Muscle of back (tissue), 11 donors: Measurements from ENCODE around the gene KRT79. TPM values are rescaled to one million over a fixed set of nuclear protein-coding genes. Genes with fewer than 3 reads are reported as not detected.

ENCODE experiments used
- DNase-seq, 3 donors: peaks; one replicate each; pipeline versions ENCODE4 v3.0.0 to v3.0.0-alpha.2; 2013
- polyA plus RNA-seq, 10 donors: library from polyadenylated mRNA; unstranded; fragments of 120-200 nt; gene quantifications; one replicate each; pipeline ENCODE4 v1.2.1, GENCODE V29; 2013; ENCODE audit not compliant: insufficient read length in 10 of 10

The KRT79 gene
- polyA plus RNA-seq, 10 donors: 0.21 TPM; not detected in 9

DNA sequence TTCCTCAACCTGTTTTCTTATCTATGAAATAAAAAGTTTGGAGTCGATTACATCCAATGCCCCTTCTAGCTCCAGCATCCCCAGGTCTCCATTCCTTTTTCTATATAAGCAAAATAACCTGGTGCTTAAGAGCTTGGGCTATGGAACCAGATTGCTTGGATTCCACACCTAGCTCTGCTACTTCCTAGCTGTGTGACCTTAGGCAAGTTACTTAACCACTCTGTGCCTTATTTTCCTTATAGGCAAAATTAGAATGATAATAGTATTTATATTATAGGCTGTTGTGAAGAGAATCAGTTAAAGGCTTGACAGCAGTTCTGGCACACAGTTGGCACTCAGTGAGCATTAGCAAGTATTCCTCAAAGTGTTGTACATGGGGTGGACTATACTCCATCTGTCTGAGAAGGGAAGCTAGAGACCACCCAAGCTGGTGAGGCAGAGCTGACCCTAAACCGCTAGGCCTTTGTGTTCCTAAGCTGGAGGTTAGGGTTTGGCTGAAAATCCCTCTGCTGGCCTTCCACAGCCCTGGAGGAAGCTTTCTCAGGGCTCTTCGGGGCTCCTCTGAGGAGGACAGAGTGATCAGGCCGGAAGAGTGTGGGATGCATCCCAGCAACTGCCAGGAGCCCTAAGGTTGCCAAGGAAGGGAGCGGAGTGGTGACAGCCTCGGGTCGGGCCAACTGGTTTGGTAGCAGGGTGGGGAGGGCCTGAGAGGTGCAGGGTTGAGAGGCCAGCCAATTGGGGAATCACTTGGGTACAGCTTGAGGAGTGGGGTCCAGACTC is 14.2 kb downstream of the KRT79 start:
- no peak for DNase-seq

DNA sequence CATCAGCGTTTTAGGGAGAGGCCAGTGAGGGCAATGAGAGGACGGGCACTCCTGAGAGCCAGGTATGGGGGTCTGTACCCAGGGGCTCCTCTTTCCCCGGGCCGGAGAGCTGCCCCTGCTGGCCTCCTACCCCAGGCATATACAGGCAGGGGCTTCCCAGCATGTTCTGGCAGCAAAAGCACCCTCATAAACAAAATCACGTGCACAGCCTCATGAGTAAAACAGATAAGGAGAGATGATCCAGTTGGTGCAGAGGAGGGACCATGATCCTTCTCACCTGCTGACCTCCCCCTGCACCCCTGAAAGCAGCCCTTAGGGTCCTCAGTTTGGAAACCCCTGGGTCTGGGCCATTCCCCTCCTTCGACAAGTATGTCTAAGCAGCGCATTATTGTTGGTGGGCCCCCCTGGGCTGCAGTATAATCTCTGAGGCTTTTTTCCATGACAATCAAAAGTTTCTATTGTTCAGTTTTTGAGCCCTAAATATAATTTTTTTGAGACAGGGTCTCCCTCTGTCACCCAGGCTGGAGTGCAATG is 15.2 kb downstream of the KRT79 start:
- DNase-seq: no peak

DNA sequence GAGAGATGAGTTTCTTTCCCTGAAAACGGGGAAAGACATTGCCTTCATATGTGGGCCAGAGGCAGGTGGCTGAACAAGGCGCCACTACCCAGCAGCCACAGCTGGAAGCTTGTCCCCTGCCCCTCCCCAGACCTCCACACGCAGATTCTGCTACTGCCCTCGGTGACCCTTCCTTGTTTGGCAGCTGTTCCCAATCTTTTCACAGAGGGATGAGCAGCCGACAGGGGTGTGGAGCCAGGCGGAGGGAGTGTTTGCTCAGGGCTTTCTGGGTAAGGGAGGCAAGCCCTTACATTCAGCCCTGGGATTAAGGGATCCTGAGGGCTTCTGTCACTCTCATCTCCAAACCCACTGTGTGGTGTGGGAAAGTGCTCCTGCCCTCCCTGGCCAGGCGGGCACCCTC is 15.7 kb downstream of the KRT79 start:
- DNase-seq: peak in 1 of 3 donors; percentile 28

DNA sequence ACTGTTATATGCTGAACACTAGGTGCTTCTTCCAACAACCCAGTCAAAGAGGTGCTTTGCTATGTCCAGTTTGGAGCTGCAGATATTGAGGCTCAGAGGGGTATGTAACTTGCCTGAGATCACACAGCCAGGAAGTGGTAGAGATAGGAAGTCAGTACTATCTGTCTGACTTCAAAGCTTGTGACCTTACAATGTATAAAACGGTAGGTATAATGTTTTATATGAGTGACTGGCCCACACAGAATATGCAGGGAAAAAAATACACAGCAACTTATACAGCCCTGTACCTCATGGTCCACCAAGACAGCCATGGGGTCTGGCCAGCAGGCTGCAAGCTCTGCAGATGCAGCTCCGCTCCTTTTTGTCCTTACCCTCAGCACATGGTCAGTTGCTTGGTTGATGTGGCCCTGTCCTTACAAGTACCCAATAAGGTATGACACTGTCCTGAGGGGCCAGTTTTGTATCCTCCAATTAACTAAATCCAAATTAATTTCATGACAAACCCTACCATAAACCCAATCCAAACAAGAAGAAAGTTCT is 16.3 kb downstream of the KRT79 start:
- DNase-seq: no peak

DNA sequence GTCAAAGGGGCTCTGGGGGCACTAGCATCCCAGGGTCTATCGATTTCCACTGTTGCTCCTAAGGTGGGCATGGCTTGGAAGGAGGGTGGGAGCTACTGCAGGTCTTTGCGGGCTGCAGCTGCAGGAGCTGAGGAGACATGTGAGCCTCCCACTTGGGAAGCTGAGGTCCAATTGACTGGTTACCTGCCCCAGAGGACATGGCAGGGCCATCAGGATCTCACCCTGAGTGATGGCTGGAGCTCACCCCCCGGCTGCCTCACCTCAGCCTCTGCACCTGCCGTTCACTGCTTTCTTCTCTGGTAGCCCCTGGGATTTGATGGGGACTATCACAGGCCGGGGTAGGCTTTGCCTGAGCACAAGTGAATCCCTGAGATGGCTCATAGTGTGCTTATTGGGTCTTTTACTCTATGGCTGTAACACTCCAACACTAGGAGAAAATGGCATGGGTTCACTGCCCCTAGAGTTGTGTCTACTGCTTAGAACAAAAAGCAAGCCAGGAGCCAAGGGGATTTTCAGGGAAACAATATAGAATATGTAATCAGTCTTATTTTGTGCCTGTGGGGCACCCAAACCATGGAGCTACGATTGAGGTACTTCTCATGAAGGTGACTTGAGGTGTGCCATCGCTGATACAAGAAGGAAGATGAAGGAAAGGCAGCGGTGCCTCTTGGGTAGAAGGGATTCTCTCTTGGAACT is 17.0 kb downstream of the KRT79 start:
- DNase-seq: no peak

DNA sequence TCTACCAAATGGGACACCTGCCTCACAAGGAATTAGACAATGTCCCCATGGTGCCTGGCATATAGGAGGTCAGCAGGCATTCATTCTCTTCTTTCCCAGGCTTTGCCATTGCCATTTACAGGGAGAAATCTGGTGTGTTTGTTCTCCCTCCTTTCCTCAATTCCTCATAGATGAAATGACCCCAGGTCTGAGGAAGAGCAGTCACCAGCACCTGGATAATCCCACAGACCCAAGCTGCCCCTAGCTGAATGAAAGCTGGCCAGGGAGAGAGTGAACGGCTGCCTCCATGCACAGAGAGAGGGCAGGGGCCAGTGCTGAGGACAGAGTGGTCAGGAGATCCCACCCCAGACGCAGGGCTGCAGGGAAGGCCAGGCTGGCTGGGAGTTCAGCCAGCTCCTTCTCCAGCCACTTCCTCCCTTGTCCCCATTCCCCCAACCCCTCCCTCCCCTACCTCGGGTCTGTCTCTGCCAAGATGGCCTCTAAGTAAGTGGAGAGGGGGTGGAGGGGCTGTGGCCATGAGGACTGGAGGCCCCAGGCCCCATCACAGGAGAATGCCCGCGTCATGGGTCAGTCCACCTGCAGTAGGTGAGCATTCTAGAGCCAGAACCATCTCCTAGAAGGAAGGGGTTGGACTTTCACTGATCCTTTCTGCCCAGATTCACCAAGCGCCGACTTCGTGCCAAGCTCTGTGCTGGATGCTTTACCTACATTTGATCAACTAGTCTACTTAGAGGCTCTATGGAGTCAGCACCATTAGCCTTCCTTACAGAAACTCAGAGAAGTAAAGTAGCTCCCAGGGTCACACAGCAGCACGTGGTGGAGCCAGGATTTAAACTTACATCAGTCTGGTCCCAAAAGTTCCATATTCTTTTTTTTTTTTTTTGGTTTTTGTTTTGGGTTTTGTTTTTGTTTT is 18.2 kb downstream of the KRT79 start:
- no peak for DNase-seq

DNA sequence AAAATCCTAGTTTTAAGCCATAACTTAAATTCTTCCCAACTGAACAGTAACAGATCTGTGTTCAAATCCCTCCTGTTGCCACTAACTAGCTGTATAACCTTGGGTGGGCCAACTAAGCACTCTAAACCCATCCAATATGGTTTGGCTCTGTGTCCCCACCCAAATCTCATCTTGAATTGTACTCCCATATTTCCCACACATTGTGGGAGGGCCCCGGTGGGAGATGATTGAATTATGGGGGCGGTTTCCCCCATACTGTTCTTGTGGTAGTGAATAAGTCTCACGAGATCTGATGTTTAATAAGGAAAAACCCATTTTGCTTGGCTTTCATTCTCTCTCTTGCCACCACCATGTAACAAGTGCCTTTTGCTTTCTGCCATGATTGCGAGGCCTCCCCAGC is 18.9 kb downstream of the KRT79 start:
- DNase-seq: no peak

DNA sequence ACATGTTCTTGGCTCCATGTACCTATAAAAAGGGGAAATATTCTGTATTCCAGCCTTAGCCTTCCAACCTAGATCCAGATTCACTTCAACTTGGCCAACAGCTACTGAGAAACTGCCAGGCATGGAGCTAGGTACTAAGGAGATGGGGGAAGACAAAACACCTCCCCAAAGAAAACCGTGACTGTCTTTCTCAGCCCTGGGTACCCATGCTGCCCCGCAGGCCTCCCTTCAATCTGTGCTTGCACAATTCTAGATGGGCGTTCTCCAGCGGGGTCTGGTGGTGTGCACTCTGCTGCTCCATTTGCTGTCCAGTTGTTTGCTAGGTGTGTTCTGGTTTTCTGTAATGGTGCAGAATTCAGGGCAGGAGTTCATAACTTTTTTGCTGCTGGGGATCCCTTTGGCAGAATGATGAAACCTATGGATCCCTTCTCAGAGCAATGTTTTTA is 19.4 kb downstream of the KRT79 start:
- no peak for DNase-seq

DNA sequence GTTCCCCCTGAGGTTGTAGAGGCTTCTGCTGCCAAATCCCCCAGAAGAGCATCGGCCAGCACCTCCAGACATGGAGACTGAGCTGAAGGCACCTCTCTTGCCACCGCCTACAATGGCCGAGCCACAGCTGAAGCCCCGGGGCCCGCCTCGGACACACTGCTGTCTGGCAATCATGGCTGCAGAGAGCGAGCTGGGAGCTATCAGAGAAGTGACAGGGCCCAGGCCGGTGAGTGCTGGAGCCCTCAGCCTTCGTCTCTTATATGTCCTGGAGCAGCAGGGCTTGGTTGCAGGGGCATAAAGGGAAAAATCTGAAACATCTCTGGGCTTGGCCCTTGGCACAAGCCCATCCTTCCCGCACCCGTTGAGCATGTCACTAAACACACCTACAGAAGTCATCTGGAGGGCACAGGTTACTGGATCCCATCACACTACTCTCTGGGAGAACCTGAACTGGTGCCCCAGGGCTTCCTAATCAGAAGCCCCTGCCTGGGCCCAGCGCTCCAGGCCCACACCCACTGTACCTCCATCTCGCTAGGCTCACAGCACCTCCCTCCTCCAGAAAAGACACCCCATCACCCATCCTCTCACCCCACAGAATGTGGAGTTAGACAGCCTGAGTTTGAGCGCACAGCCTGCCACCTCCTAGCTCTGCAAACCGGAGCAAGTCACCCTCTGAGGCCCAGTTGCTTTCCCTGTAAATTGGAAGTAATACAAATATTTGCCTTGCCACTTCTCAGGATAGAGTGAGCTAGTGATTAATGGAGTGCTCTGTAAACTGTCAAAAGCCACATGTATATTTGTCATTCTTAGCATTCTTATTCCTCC is 20.0 kb downstream of the KRT79 start, which contains the start of gene KRT4:
Gene KRT4 (minus strand): TSS at position 232 of the 825 bp plus-strand sequence. CDS start 58 bp downstream, at position 174.
- DNase-seq: no peak

DNA sequence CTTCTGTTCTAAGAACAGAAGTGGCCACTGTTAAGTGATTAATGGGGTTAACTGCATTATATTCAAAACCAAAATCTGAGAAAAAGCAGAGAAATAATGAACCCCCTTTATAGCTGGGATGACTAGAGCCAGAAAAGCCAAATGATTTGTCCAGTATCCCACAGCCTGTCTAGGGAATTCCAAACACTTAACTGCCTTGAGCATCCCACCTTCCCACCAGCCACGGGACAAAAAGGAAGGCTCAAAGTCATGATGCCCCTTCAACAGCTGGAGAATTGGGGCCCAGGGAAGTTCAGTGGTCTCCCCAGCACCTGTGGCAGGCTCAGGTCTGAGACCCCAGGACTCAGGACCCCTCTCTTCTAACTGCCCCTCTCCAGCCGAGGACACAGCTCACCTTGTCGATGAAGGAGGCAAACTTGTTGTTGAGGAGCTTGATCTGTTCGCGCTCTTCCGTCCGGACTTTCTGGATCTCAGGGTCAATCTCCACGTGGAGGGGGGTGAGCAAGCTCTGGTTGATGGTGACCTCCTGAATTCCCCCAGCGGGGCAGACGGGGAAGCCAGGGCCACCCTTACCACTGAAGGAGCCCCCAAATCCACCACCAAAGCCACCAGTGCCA is 20.8 kb downstream of the KRT79 start:
- DNase-seq: no peak

DNA sequence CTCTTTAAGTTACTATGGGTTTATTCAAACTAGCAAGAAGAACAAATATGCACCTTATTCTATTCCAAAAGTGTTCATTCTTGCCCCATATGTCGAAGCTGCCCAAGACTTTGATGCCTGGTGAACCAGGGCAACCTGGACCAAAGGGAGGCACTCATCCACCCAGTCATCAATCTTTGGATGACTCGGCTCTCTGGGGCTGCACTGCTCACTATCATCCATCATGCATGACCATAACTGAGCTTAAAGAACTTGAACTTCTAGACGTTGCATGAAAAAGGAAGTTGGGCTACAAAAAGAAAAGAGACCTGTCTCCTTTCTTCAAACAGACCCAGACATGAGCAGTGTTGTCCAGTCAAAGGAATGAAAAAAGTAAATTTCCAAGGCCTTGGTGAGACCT is 21.4 kb downstream of the KRT79 start:
- no peak for DNase-seq

DNA sequence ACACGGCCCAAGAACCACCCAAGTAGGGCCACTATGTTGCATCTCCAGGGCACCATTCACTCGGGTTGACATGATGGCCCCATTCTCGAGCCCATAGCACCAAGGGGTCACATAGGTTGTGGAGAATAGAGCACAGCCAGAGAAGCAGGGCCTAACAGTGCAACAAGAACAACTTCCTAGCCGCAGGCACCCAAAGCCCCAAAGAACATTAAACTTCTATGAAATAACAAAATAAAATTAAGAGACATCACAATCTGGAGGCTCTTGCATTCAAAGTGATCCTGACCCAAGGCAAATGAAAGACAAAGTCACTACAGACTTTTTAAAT is 22.1 kb downstream of the KRT79 start:
- DNase-seq: no peak

DNA sequence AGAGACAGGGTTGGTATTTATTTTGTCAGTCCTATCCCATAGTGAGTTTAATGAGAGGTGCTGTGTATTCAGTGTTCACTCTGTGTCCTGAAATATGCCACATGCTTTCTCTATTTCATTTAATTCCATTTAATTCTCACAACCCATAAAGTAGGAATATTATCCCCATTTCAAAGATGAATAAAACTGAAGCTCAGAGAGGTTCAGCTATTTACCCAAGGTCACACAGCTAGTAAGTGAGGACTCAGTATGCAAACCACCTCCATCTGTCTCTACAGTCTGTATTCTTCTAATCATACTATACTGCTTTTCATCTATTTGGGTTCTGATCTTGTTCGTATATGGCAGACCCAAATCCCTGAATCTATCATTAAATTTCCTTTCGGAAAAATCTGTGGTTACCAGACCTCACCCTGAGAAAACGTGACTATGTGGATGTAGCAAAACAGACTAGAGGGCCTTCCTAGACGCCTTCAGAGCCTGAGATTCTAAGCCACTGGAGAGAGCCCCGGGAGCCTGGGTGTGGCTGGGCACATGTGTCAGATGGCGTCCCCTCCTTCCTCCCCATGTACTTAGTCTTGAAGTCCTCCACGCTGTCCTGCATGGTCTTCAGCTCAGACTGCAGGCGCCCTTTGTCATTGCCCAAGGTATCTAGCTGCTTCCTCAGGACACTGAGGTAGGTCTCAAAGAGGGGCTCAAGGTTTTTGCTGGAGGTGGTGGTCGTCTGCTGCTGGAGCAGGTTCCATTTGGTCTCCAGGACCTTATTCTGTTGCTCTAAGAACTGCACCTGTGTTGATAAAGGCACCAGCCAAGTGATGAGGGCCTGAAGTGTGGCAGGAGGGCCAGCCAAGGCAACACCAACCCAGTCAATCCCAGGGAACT is 22.7 kb downstream of the KRT79 start:
- no peak for DNase-seq

DNA sequence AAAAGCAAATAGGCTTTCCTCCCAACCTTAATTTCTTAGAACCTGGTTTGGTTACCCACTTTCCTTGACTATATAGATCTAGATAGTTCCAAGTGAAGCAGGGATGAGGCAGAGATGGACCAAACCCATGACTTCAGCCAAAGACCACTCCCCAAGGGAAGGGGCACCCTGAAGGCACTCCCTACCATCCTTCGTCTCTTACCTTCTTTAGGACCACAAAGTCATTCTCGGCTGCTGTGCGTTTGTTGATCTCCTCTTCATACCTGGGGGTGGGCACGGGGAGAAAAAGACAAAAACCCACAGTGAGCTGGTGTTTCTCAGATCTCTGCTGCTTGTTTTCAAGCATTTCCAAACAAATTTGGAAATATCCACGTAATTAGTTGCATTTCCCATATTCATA is 23.6 kb downstream of the KRT79 start:
- DNase-seq: no peak

DNA sequence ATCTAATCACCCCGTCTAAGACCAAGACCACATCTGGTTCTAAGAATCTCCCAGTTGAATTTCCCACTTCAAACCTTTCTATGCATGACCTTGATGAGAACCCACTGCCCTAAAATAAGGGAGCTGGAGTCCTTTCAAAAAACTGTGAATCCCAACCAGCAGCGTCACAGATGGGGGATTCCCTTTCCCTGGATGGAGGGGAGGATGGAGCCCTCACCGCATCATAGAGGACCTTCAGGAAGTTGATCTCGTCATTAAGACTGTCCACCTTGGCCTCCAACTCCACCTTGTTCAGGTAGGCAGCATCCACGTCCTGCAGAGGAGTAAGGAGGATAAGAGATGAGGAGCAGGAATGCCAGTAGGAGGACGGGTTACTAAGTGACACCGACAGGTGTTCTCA is 24.9 kb downstream of the KRT79 start:
- DNase-seq: no peak

DNA sequence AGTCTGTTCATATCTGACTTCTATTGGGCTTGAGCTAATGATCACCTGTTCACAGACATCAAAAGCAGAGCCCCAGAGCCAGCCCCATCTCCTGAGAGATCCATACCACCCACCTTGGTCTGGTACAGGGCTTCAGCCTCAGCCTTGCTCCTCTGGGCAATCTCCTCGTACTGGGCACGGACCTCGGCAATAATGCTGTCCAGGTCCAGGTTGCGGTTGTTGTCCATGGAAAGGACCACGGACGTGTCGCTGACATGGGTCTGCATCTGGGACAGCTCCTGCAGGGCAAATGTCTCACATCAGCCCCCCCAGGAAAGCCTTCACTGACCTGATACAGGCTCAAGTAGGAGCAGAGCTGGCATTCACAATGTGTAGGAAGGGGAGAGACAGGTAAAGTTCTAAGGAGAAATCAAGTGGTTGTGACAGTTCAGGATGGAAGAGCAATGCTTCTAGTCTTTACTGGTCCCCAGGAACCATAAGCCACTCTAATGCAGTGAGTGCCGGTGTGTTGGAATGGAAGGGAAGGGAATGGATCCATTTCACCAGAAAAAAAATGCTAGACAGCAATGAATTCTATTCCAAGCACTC is 25.4 kb downstream of the KRT79 start:
- no peak for DNase-seq

DNA sequence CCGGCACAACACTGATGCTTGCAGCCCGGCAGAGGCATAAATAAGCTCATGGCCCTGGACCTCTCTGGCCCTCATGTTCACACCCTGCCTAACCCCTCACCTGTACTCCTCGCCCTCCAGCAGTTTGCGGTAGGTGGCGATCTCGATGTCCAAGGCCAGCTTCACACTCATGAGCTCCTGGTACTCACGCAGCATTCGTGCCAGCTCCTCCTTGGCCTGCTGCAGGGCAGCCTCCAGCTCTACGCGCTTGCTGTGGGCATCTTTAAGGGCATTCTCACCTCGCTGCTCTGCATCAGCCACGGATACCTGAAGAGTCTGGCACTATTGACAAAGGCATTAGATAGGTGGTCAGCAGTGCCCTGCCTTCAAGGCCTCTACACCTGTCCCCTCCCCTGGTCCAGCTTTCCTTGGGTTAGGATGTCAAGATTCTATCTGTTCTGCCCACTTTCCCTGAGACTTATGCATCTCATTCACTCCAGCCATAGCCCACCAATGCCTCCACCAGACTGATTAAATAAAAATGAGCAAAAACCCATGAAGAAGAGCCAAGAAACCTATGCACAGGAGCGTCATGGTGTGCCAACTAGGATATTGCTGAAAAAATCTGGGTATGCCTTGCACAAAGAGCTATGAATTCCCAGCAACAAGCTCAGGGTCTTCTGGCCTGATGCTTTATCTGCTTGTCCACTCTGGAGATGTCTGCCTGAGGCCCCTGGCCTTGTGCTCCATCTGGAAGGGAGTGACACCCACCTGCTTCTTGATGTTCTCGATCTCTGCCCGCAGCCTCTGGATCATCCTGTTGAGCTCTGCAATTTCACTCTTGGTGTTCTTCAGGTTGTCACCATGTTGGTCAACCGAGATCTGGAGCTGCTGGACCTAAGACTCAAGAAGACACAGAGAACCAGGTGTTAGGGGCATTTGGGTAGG is 26.3 kb downstream of the KRT79 start:
- no peak for DNase-seq
